WTC11 (cell line): ENCODE data around the gene RFPL3. TPM values are rescaled to one million over a fixed set of nuclear protein-coding genes. Genes with fewer than 3 reads are reported as not detected.

ENCODE experiments used
- total RNA-seq: library from RNA; stranded (reverse); gene quantifications from 3 replicates; pipeline ENCODE4 v1.2.3, GENCODE V29; 2021

RFPL3 gene
- total RNA-seq, 1 experiment from 2014 or later = not detected

Other genes starting within 250 kb of the RFPL3 start
- 0.61 to 0.78 TPM (median 0.69 TPM) in 3 replicates for gene C22orf42, start 198.6 kb upstream of the RFPL3 start, total RNA-seq
- 0.39 to 0.48 TPM (median 0.41 TPM) in 3 replicates for gene RFPL2, start 152.8 kb upstream of the RFPL3 start, total RNA-seq
- gene SLC5A4, start 102.5 kb upstream of the RFPL3 start, total RNA-seq = 0.09 to 0.37 TPM (median 0.22 TPM) in 3 replicates
- 99.9 to 106 TPM (median 100 TPM) in 3 replicates for gene RTCB, start 54.4 kb downstream of the RFPL3 start, total RNA-seq
- gene BPIFC, start 106.6 kb downstream of the RFPL3 start, total RNA-seq = not detected in 3 replicates
- 59.4 to 64.0 TPM (median 60.7 TPM) in 3 replicates for gene FBXO7, start 116.9 kb downstream of the RFPL3 start, total RNA-seq